H1 (cell line): ENCODE measurements around the gene LCNL1.

ENCODE experiments used
- ASH2L ChIP-seq: fragments of 200-600, 300-600 bp; sonication (generic); IDR thresholded peaks from one replicate; pipeline ENCODE4 v1.7.1; 2017; ENCODE audit warnings: low read length
- BRCA1 ChIP-seq: IDR thresholded peaks from 2 replicates; pipeline ENCODE4 v1.6.1; 2012; ENCODE audit warnings: low read depth, low read length, improper control_type of control experiment
- CHD2 ChIP-seq: IDR thresholded peaks from 2 replicates; pipeline ENCODE4 v1.6.1; 2012; ENCODE audit warnings: low read length, improper control_type of control experiment
- CTCF ChIP-seq, 3 experiments: IDR thresholded peaks; 1 replicate in 2 of 3; 2 replicates in 1 of 3; pipeline versions ENCODE4 v1.5.1 to v1.6.1; 2011; ENCODE audit warnings: low read length in 3 of 3, mild to moderate bottlenecking in 3 of 3, inconsistent platforms in 2 of 3, low read depth in 1 of 3, moderate library complexity in 1 of 3; ENCODE audit not compliant: insufficient read depth in 1 of 3; ENCODE audit errors: control extremely low read depth in 1 of 3
- EP300 ChIP-seq, 2 experiments: IDR thresholded peaks; 1 replicate in 1 of 2; 2 replicates in 1 of 2; pipeline ENCODE4 v1.6.1; 2011 to 2012; ENCODE audit warnings: low read depth in 2 of 2, low read length in 2 of 2, mild to moderate bottlenecking in 2 of 2, borderline replicate concordance in 1 of 2, inconsistent platforms in 1 of 2, moderate library complexity in 1 of 2
- EZH2 ChIP-seq: fragments of 200-600 bp; sonication (generic); IDR thresholded peaks from 2 replicates; pipeline ENCODE4 v1.7.1; 2012; ENCODE audit warnings: low read depth, mild to moderate bottlenecking, moderate library complexity, low read length, inconsistent platforms; ENCODE audit not compliant: severe bottlenecking
- JUN ChIP-seq: IDR thresholded peaks from 2 replicates; pipeline ENCODE4 v1.6.1; 2011; ENCODE audit warnings: low read depth, mild to moderate bottlenecking, improper control_type of control experiment, low read length
- NANOG ChIP-seq: IDR thresholded peaks from 2 replicates; pipeline ENCODE4 v1.6.1; 2011; ENCODE audit warnings: low read length, low read depth, mild to moderate bottlenecking, inconsistent platforms; ENCODE audit not compliant: insufficient read depth, poor library complexity, severe bottlenecking
- NRF1 ChIP-seq: IDR thresholded peaks from 2 replicates; pipeline ENCODE4 v1.6.1; 2011; ENCODE audit warnings: mild to moderate bottlenecking, low read depth, low read length, improper control_type of control experiment
- POLR2AphosphoS5 ChIP-seq: IDR thresholded peaks from 2 replicates; pipeline ENCODE4 v1.6.1; 2011; ENCODE audit warnings: low read depth, low read length
- SAP30 ChIP-seq: fragments of 300-600 bp; sonication (generic); IDR thresholded peaks from 2 replicates; pipeline ENCODE4 v1.7.1; 2012; ENCODE audit warnings: low read length, moderate library complexity, mild to moderate bottlenecking, inconsistent platforms; ENCODE audit not compliant: insufficient read depth, insufficient replicate concordance
- TAF1 ChIP-seq: IDR thresholded peaks from 2 replicates; pipeline ENCODE4 v1.6.1; 2011; ENCODE audit warnings: mild to moderate bottlenecking, low read depth, low read length
- YY1 ChIP-seq: IDR thresholded peaks from 2 replicates; pipeline ENCODE4 v1.6.1; 2011; ENCODE audit warnings: low read depth, mild to moderate bottlenecking, low read length

- TF ChIP-seq ASH2L (no peak), TAF1 (no peak), BRCA1 (no peak), NANOG (no peak), EZH2 (no peak), CTCF (IDR thresholded peaks at IDR 0.05; ENCODE audit: control extremely low read depth in 1 of 3, insufficient read depth in 1 of 3, low read depth in 1 of 3, low read length in 3 of 3) (no peak), POLR2AphosphoS5 (no peak), SAP30 (no peak), CHD2 (no peak), NRF1 (no peak), JUN (no peak), EP300 (IDR thresholded peaks at IDR 0.05; ENCODE audit: borderline replicate concordance in 1 of 2, low read depth in 2 of 2, low read length in 2 of 2) (no peak), YY1 (no peak)
Observed at GRCh38 chr9:137019891-137020683, 37.3 kb downstream of the LCNL1 start.
